ENCODE measurements around the gene METRNL.

METRNL gene

DNA sequence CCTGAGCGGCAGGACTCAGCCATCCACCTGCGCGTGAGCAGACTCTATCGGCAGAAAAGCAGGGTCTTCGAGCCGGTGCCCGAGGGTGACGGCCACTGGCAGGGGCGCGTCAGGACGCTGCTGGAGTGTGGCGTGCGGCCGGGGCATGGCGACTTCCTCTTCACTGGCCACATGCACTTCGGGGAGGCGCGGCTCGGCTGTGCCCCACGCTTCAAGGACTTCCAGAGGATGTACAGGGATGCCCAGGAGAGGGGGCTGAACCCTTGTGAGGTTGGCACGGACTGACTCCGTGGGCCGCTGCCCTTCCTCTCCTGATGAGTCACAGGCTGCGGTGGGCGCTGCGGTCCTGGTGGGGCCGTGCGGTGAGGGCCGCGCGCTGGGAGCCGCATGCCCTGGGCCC is 14.9 kb downstream of the METRNL start:
- DNase-seq: no peak

DNA sequence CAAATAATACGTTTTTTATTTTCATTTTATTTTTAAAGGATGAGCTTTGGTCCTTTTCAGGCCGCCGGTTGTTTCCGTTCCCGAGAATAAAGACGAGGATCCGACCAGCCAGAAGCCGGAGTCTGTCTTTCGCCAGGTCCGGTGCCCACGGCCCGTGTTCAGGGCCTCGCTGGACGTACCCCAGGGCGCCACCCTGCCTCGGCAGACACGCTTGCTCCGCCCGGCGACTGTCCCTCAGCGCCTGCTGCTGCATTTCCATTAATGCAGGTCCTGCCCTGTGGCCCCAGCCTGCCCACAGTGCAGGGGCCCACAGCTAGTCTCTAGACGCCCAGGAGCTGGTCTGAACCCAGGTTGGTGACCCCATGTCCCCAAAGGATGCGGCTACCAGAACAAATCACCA is 15.6 kb downstream of the METRNL start:
- no peak for DNase-seq

DNA sequence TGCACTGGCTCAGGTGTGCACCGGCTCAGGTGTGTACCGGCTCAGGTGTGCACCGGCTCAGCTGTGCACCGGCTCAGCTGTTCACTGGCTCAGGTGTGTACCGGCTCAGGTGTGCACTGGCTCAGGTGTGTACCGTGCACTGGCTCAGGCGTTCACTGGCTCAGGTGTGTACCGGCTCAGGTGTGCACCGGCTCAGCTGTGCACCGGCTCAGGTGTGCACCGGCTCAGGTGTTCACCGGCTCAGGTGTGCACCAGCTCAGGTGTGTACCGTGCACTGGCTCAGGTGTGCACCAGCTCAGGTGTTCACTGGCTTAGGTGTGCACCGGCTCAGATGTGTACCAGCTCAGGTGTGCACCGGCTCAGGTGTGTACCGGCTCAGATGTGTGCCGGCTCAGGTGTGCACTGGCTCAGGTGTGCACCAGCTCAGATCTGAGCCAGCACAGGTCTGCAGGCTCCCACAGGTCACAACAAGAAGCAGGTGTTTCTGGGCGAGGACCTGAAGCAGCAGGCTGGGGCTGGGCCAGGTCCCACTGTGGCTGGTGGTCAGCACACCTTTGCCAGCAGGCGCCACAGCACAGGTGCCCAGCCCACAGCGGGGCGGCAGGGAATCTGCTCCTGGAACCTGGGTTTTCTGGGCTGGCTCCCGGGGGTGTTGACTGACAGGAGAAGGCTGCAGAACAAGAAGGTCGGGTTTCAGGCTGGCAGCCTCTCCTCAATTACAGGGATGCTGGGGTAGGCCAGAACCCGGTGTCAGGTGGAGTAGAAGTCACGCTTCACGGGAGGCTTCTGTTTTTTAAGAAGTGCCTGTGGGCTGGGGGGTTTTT is 17.2 kb downstream of the METRNL start:
- no peak for DNase-seq

DNA sequence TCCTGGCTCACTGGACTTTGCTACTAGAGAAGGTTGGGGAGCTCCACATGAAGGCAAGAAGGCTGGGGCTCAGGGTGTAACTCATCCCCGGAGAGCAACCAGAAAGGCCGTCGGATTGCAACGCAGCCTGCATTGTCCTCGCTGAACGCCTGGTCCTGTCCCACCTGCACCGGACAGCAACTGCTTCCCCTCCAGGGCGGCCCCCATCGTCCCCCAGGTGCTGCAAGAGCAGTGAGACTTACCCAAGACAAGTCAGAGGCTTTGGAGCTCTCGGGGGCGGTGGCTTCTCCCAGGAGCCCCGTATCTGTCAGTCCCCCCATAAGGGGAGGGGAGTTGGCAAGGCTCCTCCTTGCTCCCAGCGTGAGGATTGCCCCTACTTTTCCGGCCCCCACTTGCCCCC is 18.4 kb downstream of the METRNL start:
- DNase-seq: no peak

DNA sequence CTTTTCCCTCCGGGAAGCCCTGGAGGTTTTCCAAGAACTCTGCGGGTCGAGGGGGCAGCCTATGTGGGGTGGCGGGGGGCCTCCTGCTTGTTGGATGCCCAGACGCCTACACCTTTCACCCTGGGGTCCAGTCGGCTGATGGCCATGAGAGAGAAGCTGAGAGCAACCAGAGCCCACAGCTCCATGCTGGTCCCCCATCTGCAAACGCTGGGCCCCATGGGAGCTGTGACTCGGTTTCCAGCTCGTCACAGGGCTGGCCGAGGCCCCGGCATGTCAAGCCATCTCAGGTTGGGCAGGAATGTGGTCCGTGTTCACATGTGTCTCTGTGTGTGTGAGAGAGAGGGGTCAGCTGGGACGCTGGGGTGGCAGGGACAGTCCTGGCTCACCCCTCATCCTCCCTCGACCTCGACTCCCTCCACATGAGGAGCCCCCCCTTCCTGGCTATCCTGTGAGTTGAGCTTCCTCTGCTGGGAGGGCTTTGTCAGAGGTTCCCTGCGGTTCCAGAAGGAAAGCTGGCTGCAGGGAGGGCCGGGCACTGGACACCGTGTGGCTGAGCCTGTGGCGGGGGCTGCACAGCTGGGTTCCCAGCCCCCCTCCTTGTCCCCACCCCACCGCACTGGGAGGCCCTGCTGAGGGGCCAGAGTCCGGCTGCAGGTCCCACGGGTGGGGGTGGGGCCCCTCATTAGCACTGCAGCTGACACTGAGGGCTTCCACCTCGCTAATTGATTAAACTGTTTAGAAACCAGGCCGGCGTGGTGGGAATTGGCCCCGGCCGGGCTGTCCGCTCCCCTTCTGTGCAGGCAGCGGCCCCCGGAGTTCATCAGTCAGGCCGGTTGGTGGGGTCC is 19.1 kb downstream of the METRNL start:
- no peak for DNase-seq

DNA sequence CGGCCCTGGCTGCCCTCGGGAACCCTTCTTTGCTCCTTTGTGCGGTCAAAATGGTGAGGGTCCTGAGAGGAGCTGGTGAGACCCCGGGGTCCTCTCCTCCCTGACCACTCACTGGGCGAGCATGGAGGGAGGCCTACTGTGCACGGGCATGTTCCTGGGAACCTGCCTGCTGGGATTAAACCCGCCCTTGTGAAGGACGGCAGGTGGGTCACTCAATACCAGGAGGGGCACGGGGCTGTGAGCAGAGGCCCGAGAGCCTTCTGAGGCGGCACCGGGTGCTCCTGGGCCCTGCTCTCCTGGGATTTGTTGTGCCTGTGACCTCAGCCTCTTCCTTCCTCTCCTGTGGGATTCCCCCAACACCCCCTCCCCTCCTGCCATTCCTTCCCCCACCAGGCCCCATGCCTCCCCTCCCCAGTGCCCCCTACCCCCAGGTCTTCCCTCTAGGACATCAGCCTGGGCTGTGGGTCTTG is 19.7 kb downstream of the METRNL start:
- DNase-seq: no peak

DNA sequence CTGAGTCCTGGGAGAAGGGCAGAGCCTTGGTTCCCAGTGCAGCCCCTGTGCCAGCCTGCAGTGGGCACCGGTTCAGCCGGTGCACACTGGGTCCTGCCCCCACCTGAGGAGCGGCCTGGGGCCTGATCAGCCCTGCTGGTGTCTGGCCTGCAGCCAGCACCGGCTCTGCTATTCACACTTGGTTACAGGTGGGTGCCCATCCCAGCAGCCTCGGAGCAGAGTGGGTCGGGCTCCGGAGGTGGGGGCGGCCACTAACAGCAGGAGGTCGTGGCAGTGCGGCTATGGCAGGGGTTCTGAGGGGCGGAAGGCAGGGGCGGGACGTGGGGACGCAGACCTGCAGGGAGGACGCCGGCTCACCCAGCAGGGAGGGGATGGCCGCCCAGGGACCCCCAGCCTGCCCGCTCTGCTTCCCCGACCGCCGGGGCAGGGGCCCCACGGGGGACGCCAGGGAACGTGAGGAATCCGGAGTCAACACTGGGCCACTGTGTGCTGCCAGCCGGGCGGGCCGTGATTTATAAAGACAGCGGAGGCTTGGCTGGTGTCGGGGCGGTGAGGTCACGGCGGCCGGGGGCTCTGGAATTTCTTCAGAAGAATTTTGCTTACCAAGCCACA is 20.3 kb downstream of the METRNL start:
- DNase-seq: no peak

DNA sequence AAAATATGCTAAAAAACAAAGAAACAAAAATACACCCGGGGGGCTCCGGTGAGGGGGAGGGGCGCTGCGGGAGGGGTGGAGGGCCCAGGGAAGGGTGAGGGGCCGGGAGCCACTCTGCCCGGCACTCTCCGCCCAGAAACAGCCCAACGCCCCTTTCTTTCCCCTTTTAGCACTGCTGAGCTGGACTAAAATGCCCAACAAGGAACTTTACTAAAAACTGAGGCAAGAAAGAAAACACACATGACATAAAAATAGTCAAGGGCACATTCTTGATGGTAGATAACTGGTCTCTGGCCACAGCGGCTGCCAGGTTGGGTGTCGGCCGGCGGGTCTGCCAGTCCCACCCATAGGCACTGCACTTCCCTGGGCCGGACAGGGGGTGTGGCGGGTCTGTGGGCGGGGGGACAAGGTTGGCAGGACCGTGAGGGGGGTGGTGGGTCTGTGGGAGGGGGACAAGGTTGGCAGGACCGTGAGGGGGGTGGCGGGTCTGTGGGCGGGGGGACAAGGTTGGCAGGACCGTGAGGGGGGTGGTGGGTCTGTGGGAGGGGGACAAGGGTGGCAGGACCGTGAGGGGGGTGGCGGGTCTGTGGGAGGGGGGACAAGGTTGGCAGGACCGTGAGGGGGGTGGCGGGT is 20.9 kb downstream of the METRNL start:
- no peak for DNase-seq

DNA sequence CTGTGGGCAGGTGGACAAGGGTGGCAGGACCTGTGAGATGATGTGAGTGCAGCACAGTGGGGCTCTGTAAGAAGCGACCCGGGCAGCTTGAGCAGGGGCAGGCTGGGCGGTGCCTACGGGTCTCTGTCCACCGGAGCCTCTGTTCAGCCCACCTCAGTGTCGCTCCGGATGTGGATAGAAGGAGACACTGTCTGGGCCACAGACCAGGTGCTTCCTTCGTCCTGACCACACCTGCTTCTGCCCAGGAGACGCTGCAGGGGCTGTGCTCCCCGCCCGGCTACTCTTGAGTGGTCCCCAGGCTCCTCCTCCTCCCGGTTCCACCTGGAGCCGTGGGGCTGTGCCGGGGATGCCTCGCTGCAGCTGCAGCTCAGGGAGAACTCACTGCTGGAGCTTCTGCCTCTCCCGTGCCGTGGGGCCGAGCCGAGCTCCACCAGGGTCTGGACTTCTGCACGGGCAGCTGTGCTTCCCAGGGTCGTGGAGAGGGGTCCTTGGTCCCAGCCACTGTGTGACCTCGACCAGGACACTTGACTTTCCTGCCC is 21.5 kb downstream of the METRNL start:
- DNase-seq: no peak

DNA sequence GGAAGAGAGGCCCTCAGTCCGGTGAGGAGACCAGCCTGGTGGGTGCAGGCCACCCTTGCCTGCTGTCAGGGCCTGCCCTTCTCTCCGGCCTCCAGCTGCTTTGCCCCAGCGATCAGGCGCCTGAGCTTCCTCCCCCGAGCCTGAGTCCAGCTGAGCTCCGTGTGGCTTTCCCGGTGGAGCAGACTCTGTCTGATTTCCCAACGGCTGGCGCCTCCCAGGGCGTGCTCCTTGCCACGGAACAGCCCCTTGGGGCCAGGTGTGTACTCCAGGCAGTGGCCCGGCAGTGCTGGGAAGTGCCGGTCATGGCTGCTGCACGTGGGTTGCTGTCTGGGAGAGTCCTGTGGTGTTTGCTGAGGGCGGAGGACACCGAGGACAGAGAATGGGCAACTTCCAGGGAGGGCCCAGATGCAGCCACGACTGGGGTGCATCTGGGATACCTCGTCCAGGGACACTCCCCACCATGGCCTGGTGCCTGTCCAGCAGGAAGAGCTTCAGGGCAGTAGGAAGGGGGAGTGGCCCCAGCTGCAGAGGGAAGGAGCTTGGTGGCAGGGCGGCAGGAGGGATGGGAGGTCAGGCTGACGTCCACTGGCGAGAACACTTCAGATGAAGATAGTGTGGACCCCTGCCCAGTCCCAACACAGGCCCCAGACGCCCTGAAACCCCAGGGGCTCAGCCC is 22.5 kb downstream of the METRNL start:
- DNase-seq: no peak

DNA sequence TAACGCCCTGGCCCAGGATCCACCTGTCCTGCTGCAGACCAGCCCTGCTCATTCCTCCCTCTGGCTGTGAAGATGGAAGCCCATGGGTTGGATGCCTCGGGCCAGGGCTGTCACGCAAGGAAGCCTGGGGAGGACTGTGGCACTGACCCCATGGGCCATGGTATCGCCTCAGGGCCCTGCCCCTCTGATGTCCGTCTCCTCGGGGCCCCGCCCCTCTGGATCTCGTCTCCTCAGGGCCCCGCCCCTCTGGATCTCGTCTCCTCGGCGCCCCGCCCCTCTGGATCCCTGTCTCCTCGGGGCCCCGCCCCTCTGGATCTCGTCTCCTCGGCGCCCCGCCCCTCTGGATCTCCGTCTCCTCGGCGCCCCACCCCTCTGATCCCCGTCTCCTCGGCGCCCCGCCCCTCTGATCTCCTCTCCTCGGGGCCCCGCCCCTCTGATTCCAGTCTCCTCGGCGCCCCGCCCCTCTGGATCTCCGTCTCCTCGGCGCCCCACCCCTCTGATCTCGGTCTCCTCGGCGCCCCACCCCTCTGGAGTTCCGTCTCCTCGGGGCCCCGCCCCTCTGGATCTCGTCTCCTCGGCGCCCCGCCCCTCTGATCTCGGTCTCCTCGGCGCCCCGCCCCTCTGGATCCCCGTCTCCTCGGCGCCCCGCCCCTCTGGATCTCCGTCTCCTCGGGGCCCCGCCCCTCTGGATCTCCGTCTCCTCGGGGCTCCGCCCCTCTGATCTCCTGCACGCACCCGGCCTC is 24.0 kb downstream of the METRNL start:
- no peak for DNase-seq

DNA sequence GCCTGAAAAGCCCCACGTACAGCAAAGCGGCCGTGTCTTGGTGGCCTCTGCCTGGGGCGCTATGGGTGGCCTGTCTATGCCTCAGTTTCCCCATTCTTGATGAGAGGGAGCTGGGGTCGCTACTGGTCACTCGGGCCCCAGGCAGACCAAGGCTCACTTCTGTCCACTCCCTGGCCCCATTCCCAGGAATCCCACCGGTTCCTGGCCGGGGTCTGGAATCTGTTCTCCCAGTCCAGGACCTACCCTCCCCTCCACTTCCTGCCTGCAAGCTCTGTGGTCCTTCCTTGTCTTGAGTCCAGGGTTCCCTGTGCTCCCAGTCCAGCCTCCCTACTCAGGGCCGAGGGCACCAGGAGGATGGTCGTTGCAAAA is 24.5 kb downstream of the METRNL start:
- DNase-seq: no peak

DNA sequence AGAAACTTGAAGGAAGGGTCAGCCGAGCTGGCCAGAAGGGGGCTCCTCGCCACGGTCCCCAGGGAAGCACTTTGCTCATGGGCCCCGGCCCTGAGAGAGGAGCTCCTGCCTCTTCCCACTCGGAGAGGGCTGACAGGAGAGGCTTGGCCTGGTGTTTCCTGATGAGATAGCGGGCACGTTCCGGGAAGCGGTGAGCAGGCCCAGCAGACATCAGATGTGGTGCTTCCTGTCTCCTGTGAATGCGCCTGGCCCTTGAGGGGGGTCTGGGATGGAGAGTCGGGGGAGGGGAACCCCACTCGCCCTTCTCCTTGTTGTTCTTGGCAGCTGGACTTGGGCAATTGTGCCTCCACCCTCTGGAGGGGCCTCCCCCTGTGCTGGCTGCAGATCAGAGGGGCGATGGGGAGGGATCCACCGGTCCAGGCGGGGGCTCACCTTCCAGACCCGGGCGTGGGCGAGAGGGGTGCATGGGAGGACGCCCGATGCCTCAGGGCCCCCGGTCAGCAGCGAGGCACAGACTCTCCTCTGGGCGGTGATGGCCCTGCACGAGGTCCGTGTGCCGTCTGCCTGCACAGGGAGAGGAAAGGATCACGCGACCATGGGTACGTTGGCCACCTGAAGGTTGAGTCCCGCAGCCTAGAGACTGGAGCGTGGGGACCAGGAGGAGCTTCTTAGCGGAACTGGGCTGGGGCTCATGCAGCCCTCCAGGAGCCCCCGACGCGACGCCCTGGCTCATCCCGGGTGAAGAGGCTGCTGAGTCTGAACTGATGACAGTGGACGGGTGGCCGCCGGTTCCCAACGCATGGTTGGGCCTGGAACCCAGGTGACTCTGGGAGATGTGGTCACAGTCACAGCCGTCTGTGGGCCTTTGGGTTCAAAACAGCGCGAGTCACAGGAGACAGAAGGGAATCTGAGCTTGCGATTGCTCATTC is 25.4 kb downstream of the METRNL start:
- DNase-seq: no peak

DNA sequence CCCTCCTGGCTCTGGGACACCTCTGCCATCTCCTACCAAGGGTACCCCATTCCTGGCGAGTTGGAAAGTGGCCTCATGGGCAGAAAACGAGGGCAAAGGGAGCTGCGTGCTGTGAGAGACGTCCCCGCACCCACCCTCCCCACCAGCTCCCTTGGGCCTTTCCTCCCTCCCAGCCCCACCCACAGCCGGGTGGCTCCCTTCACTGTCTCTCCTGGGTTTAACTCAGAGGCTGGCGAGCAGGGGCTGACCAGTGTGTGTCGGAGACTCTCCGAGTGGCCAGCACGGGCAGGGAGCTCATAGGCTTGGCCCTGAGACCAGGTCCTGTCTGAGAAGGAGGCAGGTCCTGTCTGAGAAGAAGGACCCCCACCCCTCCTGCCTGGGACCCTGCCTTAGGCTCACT is 26.1 kb downstream of the METRNL start:
- DNase-seq: no peak

DNA sequence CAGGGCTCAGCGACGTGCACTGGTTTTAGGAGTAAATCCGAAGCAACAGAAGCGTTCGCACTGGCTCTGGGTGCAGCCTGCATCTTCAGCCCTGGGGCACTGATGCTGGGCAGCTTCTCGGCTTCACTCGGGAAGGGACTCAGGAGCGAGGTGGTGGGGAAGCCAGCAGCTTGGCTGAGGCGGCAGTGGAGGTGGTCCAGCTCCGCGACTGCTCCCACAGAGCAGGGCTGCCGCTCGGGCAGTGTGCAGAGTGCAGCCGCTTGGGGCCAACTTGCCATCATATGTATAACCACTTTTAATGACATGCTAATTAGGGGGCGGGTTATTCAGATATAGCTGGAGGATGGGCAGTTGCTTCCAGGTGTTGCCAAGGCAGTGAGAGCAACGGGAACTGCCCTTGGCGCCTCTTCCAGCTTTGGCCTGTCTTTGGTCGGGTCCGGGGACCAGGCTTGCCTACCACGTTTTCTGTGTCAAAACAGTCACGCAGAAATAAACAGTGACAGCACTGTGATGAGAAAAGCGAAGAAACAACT is 26.7 kb downstream of the METRNL start:
- DNase-seq: no peak

DNA sequence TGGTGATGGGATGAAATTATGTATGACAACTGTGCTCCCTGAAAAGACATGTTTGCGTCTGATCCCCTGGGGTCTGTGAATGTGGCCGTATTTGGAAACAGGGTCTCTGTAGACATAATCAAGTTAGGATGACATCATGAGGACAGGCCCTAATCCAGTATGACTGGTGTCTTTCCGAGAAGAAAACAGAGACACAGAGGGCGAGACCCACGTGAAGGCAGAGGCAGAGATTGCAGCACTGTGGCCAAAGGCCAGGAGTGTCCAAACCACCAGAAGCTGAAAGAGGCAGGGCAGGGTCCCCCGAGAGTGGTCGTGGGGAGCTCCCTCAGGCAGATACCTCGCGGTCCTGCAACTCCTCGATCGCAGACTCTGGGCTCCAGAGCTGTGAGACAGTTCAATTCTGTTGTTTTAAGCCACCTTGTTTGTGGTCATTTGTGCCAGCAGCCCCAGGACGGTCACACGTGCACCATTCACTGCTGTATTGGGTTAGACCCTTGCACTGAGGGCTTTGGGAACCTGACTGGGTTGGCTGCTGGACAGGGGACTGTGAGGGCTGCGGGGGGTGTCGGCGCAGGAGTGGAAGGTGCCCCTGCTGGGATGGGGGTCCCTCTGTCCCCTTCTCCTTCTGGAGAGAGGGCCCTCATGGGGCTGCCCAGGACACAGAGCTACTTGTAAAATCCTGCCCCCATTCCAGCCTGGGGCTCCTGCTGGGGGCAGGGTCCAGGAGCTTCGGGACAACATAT is 27.7 kb downstream of the METRNL start:
- DNase-seq: no peak

DNA sequence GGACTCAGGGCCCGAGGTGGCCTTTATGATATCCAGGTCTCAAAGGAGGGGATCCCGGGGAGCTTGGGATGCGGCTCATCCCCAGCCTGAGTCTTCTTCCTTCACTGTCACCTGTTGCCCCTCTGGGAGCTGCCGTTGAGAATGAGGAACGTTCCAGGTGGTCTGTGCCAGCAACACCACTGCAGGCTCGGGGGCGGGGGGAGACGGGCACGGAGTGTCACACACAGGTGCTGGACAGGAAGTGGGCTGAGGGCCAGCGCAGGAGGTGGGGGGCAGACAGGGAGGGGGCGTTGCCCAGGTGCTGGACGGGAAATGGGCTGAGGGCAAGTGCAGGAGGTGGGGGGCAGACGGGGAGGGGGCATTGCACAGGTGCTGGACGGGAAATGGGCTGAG is 28.2 kb downstream of the METRNL start:
- no peak for DNase-seq

DNA sequence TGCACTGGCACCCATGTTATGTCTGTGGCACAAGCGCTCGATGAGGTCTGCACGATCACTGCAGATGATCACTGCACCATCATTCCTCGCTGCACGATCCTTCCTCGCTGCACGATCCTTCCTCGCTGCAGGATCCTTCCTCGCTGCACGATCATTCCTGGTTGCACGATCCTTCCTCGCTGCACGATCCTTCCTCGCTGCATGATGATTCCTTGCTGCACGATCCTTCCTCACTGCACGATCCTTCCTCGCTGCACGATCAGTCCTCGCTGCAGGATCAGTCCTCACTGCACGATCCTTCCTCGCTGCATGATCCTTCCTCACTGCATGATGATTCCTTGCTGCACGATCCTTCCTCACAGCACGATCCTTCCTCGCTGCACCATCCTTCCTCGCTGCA is 29.3 kb downstream of the METRNL start:
- DNase-seq: no peak

DNA sequence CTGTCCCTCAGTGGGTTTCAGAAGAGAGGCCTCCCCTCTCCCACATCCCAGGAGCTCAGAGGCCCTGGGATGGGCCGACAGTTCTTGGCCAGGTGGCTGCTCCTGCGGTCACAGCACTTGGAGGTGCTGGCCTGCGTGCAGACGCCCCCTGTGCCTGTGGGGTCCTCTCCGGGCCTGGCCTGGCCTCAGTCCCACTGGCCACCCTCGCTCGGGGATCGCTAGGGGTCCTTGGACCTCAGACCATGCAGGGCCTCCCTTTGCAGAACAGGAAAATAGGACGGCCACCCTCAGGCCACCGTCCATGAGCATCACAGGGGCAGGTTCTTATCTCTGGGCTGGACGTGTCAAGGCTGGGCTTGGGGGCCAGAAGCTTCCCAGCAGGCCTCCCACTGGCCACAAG is 30.0 kb downstream of the METRNL start:
- no peak for DNase-seq

All from activated CD8-positive, alpha-beta memory T cell treated with anti-CD3 and anti-CD28 coated beads, Interleukin-2, amount 50 U/mL, for 4 hours (primary cell).